ENCODE data around the gene GCHFR.
A peak's percentile ranks its signal among the peaks of the same experiment; 100 is the strongest.

The GCHFR gene

DNA sequence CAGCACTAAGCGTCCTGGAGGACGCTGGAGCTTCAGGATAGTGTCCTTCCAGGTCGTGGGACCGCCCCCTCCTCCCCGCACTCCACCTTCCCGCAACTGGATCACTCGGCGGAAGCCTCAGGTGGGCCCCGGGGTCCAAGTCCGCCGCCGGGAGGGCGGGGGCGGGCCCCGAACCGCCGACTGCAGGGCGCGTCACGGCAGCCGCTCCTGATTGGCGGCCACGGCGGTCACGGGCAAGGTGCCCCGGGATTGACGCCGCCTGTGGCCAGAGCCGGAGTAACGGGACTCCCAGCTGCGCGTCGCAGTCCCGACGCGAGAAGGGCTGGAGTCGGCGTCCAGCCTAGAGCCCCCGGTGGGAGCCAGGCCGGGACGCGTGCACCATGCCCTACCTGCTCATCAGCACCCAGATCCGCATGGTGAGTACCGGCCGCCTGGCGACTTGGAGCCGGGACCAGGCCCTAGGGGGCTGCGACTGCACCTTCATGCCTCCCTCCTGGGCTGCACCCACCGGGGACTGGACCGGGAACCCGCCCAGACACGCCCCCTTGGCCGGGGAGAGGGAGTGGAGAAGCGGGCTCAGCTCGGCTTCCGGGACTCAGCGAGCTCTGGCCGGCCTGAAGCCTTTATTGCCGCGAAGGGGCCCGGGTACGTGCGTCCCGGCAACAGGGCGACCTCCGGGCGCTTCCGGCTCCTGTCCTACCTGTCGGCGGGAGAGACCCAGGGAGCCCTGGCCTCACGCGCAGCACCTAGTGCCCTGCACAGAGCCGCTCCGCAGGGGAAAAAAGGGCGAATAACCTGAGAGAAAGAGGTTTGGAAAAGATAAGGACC, at the start of gene GCHFR:
GCHFR (plus strand) TSS at position 268 of the 828 bp plus-strand sequence; CDS start at position 381, 113 bp downstream.
- peak; percentile 87 for DNase-seq

DNA sequence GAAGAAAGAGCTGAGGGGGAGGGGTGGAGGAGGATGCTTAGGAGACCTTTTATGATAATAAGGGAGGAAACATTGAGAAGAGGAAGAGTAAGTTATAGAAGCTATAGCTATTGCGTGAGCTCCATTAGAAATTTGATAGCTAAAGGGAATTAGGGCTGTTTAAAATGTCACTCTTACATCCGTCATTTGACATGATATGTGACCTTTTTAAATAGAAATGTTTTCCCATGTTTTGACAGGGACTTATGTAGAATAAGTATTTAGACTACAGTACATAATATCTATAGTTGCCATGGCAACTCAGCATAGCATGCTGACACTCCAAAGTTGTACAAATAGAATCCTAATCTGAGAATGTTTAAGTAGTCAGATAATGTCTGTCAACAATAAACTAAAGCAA, 49.7 kb upstream of the GCHFR start:
- DNase-seq = no peak

DNA sequence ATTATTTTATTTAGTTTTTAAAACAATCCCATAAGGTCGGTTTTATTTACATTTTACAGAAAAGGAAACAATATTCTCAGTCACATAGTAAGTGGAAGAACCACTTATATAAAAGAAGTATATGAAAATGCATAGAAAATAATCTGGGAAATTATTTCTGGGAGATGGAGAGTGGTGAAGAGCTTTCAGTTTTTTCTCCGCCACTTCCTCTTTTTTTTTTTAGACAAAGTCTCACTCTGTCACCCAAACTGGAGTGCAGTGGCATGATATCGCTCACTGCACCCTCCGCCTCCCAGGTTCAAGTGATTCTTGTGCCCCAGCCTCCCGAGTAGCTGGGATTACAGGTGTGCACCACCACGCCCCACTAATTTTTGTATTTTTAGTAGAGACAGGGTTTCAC, 47.7 kb upstream of the GCHFR start:
- no peak for DNase-seq

DNA sequence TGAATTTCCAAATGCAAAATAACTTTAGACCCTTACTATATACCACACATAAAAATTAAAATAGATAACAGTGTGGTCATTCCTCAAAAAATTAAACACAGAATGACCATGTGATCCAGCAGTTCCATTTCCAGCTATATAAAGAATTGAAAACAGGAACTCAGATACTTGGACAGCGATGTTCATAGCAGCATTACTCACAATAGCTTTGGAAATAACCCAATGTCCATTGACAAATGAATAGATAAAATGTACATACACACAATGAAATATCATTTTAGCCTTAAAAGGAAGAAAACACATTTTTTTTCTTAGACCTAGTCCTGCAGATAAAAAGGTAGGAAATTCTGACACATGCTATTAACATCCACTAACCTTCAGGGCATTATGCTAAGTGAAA, 42.2 kb upstream of the GCHFR start:
- no peak for DNase-seq

DNA sequence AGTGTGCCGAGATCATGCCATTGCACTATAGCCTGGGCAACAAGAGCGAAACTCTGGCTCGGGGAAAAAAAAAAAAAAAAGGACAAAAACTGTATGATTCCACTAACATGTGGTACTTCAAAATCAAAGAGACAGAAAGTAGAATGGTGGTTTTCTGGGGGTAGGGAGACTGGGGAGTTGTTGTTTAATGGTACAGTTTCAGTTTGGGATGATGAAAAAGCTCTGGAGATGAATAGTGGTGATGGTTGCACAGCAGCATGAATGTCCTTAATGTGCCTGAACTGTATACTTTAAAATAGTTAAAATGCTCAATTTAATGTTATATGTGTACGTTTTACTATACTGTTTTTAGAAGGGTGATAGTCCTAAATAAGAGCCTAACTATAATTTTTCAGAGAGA, 41.5 kb upstream of the GCHFR start:
- no peak for DNase-seq

DNA sequence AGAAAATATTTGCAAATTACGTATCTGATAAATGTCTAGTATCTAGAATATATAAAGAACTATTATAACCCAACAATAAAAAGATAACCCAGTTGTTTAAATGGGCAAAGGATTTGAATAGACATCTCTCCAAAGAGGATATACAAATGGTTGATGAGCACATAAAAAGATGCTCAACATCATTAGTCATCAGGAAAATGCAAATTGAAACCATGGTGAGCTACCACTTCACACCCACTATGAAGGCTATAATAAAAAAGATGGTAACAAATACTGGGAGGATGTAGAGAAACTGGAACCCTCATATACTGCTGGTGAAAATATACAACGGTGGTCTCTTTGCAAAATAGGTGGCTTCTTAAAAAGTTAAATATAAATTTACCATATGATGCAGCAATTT, 40.9 kb upstream of the GCHFR start:
- no peak for DNase-seq

DNA sequence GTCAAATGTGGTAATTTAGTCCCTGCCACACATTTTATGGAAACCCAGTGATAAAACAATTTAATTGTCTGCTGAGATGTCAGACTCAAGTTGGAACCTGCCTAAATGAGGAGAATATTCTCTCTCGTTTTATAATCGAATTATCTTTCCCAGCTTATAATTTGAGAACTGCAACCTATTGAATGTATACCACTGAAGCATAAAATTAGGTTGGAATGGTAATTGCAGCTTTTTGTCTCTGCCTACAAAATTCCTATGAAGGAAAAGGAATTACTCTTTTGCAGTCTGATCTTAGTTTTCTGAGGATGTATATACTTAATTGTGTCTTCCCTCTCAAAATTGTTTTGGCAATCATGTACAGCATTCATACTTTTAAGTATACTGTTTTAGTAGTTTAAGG, 39.9 kb upstream of the GCHFR start:
- DNase-seq = no peak

DNA sequence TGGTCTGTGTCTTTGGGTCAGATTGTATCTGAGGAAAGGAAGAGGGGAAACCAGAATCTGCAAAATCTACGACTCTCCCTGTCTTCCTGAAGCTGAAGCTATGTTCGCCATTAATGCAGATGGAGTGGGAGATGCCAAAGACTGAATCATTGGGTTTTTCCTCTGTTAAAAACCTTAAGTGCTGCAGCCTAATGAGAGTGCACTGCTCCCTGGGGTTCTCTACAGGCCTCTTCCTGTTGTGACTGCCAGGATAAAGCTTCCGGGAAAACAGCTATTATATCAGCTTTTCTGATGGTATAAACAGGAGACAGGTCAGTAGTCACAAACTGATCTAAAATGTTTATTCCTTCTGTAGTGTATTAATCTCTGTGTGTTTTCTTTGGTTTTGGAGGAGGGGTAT, 32.8 kb upstream of the GCHFR start:
- no peak for DNase-seq

DNA sequence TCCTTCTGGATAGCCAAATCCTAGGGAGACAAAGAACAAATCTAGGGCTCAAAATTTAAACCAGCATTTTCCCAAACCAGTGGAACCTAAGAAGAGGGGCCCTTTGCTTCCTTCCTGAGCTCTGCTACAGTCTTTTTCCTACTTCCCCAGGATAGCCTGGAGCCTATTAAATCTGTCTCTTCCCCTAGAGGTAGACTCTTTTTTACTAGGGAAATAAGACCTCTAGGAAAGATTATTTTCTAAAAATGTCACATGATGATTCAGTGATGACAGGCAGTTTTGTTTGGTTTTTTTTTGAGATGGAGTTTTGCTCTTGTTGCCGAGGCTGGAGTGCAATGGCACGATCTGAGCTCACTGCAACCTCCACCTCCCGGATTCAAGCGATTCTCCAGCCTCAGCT, 27.3 kb upstream of the GCHFR start:
- no peak for DNase-seq

DNA sequence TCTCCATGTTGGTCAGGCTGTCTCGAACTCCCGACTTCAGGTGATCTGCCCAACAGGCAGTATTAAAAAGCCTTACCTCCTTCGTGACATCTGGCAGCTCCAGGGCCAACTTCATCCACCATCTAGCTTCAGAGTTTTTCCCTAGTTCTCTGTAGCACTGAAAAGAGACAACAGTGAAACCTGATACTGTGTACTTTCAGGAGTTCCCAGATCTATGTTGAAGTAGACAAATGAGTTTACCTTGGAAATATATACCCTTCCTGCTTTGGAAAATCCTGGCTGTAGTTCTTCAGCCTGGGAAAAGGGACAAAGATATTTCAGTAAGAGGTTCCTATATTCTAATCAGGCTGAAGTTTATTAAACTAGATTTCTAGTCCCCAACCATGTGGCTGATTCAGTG, 26.8 kb upstream of the GCHFR start:
- DNase-seq = no peak

DNA sequence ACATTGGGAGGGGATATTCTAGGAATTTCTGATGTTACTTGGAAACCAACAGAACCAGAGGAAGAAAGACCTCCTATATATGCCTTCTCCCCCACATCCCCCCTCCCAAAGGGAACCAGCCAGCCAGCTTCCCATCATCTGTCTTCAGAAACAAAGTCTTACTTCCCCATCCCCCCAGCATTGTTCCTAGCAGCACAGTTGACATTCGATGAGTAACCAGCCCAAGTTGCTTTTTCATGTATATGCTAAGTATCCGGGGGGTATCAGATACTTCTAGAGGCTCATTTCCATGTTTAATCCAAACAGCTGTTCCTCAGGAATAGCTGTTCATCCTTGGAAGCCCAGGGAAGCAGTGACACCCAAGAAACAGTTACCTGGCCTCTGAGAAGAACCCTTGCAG, 24.8 kb upstream of the GCHFR start:
- no peak for DNase-seq

DNA sequence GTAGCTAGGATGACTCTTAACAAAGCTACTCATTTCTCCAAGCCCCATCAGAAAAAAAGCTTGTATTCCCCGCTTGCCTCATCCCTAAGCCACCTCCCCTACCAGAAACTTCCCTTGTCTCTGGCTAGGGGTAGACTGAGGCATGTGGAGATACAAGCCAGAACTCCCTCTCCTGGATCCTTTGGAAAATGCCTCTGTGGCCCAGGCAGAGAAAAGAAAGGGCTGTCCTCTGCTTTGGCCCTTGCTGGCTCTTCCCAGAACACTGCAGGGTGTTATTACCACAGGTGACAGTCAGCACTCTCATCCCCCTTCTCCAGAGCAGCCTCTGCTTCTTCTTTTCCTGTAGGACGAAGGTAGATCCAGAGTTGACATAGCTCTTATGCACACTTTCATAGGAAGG, 24.0 kb upstream of the GCHFR start:
- DNase-seq = no peak

DNA sequence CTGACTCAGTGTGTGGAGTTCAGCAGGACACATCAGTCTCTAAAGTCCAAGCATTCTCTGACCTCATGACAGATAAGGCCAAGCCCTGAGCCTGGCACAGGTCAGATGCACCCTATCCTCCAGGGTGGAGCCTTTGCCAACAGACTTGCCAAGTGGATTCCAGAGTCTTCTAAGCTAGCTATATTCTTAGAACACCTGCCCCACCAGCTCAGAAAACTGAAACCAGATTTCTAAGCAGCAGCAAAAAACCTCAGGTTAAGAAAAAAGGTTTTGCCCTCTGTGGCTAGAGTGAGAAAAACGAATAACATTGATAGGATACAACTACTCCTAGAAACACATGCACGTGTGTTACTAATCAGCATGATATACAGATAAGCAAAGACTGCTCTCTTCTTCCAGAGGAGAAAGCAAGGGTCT, 20.4 kb upstream of the GCHFR start:
- no peak for DNase-seq

DNA sequence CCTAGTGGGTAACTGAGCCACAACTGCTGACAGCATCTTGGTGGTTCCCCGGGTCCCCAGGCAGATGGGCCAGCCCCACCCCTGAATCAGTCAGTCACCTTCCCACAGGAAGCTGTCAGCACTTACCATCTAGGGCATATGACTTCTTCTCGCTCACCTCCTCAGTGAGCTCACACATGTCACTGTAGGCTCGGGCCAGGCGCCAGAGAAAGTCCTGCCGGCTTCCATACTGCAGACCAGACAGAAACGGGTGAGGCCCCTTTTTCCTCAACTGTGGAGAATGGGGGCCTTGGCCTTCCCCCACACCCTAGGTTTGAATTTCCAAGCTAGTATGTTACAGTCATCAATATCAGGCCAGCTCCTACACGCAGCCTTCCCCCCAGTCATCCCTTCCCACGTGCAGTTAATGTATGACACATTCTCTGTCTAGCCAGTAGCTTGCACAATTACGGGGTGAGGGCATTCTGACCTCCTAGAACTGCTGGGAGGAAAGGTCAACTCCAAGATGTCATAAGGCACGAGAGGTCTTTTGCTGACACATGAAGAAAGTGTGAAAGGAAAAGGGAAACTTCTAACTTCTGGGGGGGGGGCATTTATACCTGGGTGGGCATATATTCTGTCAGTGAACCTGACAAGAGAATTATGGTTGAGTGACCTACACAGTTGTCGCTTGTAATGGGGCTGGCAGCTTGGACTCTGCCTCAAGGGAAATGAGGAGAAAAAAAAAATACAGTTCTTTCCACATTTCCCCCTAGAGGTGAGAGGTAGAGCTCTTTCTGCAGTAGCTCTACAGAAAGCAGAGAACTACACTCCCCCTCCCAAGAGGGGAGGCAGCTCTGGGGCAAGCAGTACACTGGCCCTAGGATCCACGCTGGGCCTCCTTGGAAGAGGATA, 19.7 kb upstream of the GCHFR start:
- peak; percentile 81 for DNase-seq

DNA sequence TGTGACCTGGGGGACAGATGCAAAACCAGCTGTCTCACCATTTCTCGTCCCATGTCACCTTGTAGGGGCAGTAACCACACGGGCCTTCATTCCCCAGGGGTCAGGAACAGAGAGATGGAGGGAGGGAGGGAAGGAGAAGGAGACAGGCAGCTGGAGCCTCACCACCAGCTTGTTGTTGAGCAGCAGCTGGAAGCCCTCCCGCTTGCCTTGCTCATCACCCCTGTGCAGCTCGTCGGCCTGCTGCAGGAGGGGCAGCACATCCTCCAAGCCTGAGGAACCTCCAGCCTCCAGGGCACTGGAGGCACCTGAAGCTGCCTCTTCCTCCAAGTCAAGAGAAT, 19.1 kb upstream of the GCHFR start:
- no peak for DNase-seq

DNA sequence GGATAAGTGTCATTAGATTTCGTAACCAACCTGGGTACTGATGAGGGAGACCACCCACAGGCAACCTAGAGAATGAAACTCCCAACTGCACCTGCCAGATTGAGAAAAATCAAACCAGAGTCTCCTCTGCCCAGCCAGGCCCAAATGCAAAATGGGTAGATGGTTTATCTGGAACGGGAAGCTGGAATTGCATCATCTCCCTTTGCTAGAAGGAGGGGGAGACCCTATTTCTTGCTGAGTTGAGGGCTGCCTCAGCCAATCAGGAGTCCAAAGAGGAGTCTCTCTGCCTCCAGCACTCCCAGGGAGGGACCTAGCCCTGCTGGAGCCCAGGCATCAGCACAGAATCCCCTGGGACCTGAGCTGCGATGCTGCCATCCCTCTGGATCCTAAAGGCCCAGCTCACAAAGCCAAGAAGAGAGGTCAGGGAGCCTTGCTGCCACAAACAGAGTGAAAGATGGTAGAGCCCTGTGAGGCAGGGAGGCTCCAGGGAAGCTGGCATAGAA, 16.9 kb upstream of the GCHFR start:
- DNase-seq = no peak

DNA sequence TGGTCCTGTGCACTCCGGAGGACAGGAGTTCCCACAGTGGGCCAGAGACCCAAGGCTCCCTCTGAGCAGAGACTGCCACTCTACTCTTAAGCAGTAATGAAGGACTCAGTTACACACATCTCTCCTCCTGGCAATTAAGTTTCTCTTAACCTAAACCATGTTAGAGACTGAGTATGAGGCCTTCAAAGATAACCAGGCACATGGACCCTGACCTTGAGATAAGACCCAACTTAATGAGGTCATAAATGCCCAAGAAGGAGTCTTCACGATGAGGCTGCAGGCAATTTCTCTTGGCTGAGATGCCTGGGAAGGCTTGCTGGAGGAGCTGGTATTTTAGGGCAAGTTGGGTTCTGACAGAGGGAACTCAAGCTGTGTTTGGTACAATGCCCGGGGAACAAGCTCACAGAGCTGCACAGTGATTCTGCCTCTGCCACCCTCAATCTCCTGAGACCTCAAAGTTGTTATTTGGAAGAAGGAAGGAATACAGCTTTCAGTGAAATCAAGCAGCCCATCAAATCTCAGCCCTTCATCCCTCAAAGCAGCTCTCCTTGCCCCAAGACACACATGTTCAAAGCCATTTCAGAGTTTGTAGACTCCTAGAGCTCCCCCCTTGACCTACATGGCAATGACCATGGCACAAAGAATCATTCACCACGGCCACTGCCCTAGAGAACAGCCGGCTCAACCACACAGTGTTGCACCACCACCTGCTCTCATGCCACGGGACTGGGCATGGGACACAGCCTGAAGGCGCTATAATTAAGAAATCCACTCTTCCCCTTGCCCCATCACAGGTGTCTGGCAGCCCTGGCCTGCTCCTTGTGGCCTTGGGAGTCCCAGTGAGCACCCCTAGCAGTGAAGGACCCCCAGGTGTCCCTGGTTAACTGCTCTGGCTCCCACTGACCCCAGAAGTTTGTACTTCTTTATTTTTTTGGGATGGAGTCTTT, 15.9 kb upstream of the GCHFR start:
- no peak for DNase-seq

DNA sequence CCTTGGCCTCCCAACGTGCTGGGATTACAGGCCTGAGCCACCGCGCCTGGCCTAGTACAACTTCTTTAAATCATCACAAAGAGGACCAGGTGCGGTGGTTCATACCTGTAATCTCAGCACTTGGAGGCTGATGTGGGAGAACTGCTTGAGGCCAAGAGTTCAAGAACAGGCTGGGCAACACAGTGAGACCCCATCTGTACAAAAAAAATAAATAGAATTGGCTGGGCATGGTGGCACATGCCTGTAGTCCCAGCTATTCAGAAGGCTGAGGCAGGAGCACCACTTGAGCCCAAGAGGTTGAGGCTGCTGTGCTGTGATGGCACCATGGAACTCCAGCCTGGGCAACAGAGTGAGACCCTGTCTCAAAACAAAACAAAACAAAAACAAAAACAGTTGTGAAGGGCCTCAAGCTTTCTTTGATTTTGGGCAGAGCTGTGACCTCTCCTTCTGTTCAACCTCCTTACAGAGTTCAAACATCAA, 14.7 kb upstream of the GCHFR start:
- DNase-seq = no peak

DNA sequence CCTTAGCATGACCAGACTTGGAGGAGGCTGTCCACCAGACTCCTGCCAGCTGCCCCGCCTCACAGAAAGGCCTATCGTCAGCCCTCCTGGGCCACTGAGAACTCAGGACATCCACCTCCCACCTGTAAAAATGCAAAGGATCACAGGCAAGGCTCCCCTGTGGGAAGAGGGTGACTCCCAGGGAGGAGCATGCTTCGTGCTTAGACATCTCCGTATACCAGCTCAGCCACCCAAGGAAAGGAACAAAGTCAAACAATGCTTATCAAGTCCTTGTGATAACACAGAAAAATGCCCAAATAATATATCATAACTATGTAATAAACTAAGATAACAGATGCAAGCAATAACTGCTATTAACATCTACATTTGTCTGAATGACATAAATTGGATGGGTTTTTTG, 13.0 kb upstream of the GCHFR start:
- DNase-seq = no peak

DNA sequence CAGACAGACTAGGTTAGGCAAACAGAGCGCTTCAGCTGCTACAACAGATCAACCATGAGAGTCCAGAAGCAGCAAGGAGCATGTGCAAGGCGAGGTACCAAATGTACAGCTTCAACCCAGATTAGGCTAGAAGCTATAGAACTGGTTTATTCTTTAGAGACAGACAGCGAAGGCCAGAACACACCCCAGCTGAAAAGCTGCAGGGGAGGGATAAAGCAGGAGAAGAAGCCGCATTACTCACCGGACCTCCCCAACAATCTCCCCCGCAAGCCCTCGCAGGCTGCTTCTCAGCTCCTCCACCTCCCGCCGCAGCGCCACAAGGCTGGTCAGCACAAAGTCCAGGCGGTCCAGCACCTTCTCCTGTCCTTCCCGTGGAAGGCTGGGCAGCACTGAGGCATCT, 12.1 kb upstream of the GCHFR start:
- DNase-seq = no peak

DNA sequence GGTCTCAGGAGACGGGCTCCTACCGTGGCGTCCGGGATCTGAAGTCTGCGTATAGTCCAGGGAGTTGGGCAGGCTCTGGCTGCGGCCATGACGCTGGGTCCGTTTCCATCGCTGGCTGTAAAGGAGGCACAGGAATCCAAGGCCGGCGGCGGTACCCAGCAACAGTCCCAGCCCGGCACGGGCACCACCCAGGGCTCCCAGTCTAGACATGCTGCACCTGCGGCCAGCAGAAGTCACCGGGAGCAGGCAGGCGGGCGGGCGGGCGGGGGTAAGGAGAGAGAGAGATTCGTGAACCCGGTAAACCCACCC, 9.3 kb upstream of the GCHFR start:
- peak; percentile 70 for DNase-seq

DNA sequence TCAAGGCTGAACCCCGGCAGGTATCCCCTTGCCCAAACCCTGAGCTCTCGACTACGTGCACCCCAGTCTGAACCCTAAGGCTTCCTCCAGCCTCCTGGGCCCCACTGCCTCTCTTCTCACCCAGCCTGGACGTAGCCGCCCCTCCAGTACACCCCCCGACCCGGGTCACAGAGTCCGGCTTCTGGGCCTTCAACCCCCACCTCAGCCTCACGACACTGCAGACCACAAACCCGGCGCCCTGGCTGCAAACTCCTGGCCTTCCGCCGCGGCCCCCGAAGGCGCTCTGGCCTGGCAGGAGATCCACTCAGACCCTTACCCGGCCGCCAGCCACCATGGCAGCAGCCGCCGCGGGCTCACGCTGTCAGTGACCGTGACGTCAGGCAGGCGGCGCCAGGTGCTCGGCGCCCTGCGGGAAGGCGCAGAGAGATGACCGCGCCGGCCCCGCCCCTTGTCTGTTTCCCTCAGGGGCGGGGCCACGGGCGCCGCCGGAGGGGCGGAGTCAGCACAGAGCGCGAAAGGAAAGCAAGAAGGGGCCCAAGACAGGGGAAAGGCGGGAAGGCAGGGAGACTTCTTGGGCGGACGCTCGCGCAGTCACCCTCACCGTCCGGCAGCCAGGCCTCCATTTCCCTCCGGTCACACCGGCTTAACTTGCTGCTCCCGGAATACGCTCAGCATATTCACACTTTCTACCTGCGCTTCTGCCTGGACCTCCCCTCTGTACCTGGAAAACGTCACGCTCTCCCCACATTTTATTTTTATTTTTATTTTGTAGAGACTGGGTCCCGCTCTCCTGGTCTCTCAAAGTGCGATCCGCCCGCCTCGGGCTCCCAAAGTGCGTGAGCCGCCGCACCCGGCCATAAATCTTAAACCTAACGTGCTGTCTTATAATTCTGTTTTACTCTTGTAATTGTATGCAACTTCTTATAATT, 8.7 kb upstream of the GCHFR start, which contains the start of gene RMDN3:
RMDN3 (minus strand) TSS at position 372 of the 929 bp plus-strand sequence. CDS start 471 bp downstream, outside the sequence.
- peak; percentile 97 for DNase-seq
